Retinal pigment epithelial cell (primary cell): ENCODE measurements around the gene EXOG.

Source experiments
- DNase-seq: peaks from one replicate; pipeline ENCODE4 v3.0.0-alpha.2; 2010; ENCODE audit warnings: low read depth
- H3K4me3 ChIP-seq: 2 replicates; pipeline ENCODE4 v1.5.1; 2011; ENCODE audit warnings: mild to moderate bottlenecking, low read length, control low read depth, moderate library complexity
- TF ChIP-seq, protein P1 (sequence below): conservative IDR thresholded peaks from 2 replicates; pipeline ENCODE4 v1.5.1; 2011; ENCODE audit warnings: low read depth, low read length, control low read depth, inconsistent platforms

EXOG gene

DNA sequence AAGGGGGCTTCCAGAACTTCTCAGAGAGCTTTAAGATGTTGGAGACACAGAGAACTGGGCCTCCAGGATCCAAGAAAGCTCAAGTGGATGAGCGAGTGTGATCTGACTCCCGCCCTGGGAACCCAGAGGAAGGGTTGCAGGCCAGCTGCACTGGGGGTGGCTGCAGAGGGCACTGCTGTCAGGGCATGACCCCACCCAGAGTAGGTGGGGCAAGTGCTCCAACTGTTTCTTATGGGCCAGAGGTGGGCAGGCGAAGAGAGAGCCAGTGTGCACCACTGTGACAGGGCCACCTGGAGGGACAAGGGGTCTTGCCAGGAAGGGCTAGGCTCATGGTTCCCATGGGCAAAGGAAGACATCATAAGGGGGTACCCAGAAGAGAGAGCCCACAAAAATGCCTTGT lies 48.8 kb downstream of the EXOG start:
- no peak overlapping the region for H3K4me3 ChIP-seq
- no peak for DNase-seq
- TF ChIP-seq, protein P1, sequence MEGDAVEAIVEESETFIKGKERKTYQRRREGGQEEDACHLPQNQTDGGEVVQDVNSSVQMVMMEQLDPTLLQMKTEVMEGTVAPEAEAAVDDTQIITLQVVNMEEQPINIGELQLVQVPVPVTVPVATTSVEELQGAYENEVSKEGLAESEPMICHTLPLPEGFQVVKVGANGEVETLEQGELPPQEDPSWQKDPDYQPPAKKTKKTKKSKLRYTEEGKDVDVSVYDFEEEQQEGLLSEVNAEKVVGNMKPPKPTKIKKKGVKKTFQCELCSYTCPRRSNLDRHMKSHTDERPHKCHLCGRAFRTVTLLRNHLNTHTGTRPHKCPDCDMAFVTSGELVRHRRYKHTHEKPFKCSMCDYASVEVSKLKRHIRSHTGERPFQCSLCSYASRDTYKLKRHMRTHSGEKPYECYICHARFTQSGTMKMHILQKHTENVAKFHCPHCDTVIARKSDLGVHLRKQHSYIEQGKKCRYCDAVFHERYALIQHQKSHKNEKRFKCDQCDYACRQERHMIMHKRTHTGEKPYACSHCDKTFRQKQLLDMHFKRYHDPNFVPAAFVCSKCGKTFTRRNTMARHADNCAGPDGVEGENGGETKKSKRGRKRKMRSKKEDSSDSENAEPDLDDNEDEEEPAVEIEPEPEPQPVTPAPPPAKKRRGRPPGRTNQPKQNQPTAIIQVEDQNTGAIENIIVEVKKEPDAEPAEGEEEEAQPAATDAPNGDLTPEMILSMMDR, result no peak

DNA sequence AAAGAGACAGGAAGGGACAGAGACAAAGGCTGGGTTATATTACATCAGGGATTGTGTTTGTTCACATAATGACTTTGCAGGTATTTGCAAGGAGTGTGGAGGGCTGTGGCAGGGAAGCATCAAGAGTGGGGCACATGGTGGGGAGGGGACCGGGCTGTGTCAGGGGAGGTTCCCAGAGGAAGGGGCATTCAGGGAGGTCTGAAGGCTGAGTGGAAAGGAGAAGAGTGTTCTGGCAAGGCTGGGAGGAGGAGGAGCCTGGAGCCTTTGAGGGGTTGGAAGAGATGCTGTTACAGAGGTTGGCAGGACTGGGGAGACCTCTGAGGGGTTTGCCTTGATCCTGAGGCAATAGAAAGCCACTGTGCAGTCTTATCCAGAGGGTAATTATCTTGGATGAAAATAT lies 49.4 kb downstream of the EXOG start:
- no peak for DNase-seq
- TF ChIP-seq, protein P1, result no peak
- H3K4me3 ChIP-seq, result no peak overlapping the region

DNA sequence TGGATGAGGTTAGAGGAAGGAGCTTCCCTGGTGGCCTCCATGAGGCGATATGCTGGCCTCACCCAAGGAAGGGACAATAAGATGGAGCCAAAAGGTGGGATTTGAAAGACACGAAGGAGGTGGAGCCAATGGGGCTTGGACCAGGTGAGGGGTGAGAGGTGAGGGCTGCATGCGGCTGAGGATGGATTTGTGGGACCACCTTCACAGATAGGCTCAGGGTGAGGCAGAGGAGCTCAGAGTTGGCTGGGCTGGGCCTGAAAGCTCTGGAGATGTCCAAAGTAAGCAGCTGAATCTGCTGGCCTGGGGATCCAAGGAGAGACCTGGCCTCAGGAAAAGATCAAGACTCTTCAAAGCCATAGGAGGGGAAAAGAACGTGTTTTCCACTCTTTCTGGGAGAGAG lies 49.8 kb downstream of the EXOG start:
- DNase-seq, result no peak
- TF ChIP-seq, protein P1, result no peak

DNA sequence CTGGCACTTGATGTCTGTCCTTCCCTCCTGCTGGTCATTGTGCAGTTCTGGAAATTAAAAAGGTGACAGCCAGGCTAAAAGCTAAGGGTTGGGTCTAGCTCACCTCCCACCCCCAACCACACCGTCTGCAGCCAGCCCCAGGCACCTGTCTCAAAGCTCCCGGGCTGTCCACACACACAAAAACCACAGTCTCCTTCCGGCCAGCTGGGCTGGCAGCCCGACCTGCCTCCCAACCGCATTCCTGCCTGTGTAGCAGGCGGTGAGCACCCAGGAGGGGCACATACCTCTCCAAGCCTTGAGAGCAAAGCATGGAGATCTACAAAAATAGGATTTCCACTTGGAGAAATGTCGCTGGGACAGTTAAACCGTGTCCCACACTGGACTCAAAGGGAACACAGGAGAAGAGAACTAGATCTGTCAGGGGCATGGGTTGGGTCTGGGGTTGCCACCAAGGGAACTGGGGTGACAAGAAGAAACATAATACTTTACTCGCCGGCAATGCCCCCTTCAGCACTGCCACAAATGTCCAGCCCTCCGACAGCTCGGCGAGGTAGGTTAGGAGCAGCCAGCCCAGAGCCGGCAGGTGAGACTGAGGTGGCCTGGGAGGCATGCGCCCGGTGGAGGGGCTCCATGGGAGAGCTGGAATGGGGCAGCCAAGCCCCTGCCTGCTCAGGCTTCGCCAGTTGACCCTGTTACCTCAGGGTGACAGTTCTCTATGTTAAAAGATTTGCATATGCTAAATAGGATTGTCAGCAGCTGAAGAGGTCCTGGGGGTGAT lies 52.2 kb downstream of the EXOG start:
- TF ChIP-seq, protein P1, result no peak
- no peak for DNase-seq

More for the DNA sequence above, 49.8 kb downstream of the EXOG start:
- no peak overlapping the region for H3K4me3 ChIP-seq

DNA sequence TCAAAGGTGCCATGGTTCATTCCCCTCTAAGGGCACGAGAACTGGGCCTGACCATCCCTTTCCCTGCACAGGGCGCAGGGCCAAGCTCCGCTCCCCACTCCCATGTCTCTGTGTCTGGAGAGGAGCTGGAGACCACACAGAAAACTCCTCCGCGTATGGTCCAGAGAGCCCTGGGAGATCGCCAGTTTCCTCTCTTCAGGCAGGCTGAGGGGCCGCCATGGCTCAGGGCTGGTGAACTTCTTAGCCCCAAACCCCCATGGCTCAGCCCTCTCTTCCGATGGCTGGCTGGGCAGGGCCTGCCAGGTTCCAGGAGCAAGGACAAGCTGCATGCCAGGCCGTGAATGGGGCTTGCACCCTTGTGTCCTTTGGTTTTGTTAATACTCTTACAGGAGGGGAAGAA lies 52.9 kb downstream of the EXOG start:
- TF ChIP-seq, protein P1, result no peak
- DNase-seq, result no peak
- no peak overlapping the region for H3K4me3 ChIP-seq

More for the DNA sequence above, 52.2 kb downstream of the EXOG start:
- H3K4me3 ChIP-seq, result no peak overlapping the region

DNA sequence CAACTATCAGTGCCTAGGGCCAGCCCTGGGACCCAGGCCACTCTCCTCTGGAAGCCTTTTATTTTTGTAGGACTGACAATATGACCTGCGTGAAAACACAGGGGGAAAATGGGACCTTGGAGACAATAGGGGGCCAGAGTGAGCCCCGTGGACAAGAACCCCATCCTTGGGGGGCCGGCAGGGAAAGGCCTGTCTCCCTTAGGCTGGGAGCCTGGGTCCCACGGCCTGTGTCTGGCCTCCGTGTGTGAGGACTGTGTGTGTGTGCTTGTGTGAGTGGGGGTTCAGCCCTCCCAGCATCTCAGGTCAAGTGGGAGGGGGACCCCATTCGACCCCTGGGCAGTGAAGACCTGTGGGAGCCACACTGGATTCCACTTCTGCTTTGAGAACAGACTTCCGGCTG lies 53.3 kb downstream of the EXOG start:
- TF ChIP-seq, protein P1, result no peak
- no peak overlapping the region for H3K4me3 ChIP-seq
- DNase-seq, result no peak

DNA sequence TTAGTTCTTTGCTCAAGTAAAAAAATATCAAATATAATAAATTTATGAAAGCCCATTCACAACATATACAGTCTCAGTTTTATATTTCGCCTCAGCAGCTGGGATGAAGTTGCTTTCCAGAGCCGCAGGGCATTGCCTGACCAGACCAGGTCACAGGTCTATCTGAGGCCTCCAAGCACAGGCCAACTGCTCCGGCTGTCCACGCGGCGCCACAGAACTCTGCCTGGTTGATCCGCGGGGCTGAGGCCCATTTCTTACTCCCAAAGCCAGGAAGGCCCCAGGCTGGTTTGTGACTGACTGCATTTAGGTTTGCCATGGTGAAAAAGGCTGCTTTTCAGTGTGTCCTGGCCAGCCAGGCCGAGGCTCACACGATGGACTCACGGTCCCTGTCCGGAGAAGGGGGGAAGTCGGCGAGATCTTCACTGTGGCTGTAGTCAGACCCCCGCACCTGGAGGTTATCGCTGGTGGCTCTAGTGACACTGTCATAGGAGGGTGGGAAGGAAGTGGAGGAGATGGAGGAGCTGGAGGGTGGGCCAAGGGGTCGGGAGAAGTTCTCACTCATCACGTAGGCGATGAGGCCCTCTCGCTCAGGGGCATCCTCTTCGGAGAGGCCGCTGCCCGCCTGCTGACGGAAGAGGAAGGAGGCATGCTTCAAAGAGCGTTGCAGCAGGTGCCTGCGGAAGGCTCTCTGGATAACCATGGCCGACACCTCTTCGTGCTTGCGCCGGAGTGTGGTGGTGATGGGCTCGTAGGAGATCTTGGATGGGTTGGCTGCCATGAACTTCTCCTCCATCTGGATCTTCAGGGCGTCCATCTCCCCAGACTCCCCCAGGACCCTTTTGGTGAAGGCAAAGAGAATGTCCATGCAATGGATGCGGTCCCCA lies 54.1 kb downstream of the EXOG start:
- no peak for DNase-seq
- TF ChIP-seq, protein P1, result no peak
- no peak overlapping the region for H3K4me3 ChIP-seq
